GM23248 (cell line): ENCODE measurements around the gene CDC34. TPM values are rescaled to one million over a fixed set of nuclear protein-coding genes. Genes with fewer than 3 reads are reported as not detected.

Experiments used
- DNase-seq: peaks from one replicate; pipeline ENCODE4 v3.0.0-alpha.2; 2015
- H2AFZ ChIP-seq: fragments of 200-600 bp; sonication (generic); 2 replicates; pipeline ENCODE4 v1.6.1; 2016; ENCODE audit warnings: antibody characterized with exemption
- H3F3A ChIP-seq: fragments of 200-600 bp; sonication (generic); 2 replicates; pipeline ENCODE4 v1.6.1; 2016; ENCODE audit warnings: mild to moderate bottlenecking, antibody characterized with exemption, mixed run types; ENCODE audit not compliant: insufficient read depth
- H3K27ac ChIP-seq: fragments of 200-600 bp; sonication (generic); 2 replicates; pipeline ENCODE4 v1.5.1; 2016; ENCODE audit warnings: mild to moderate bottlenecking
- H3K27me3 ChIP-seq: fragments of 200-600 bp; sonication (generic); replicated peaks from 2 replicates; pipeline ENCODE4 v1.6.1; 2016; ENCODE audit warnings: mild to moderate bottlenecking; ENCODE audit not compliant: insufficient read depth
- H3K36me3 ChIP-seq: fragments of 200-600 bp; sonication (generic); 2 replicates; pipeline ENCODE4 v1.6.1; 2016; ENCODE audit warnings: low read depth, mild to moderate bottlenecking
- H3K4me1 ChIP-seq: fragments of 200-600 bp; sonication (generic); 2 replicates; pipeline ENCODE4 v1.6.1; 2016; ENCODE audit warnings: mild to moderate bottlenecking; ENCODE audit not compliant: insufficient read depth
- H3K4me2 ChIP-seq: fragments of 200-600 bp; sonication (generic); one replicate; pipeline ENCODE4 v1.6.1; 2016; ENCODE audit warnings: mild to moderate bottlenecking; ENCODE audit not compliant: unreplicated experiment
- H3K4me3 ChIP-seq: fragments of 200-600 bp; sonication (generic); 2 replicates; pipeline ENCODE4 v1.5.1; 2016; ENCODE audit warnings: mild to moderate bottlenecking
- H3K79me2 ChIP-seq: fragments of 200-600 bp; sonication (generic); 2 replicates; pipeline ENCODE4 v1.6.1; 2016; ENCODE audit warnings: mild to moderate bottlenecking; ENCODE audit not compliant: insufficient read depth
- H3K9ac ChIP-seq: fragments of 200-600 bp; sonication (generic); 2 replicates; pipeline ENCODE4 v1.6.1; 2016; ENCODE audit warnings: mild to moderate bottlenecking
- H3K9me2 ChIP-seq: fragments of 200-600 bp; sonication (generic); 2 replicates; pipeline ENCODE4 v1.6.1; 2016; ENCODE audit warnings: mixed run types, mild to moderate bottlenecking, moderate library complexity; ENCODE audit not compliant: insufficient read depth
- H3K9me3 ChIP-seq: fragments of 200-600 bp; sonication (generic); one replicate; pipeline ENCODE4 v1.6.1; 2017; ENCODE audit warnings: low read depth
- H4K20me1 ChIP-seq: fragments of 200-600 bp; sonication (generic); 2 replicates; pipeline ENCODE4 v1.6.0; 2016; ENCODE audit not compliant: insufficient read depth
- EZH2 ChIP-seq: fragments of 200-600 bp; sonication (generic); IDR thresholded peaks from 2 replicates; pipeline ENCODE4 v1.6.1; 2018; ENCODE audit warnings: antibody characterized with exemption, mild to moderate bottlenecking; ENCODE audit not compliant: insufficient read depth, poor library complexity, severe bottlenecking
- EZH2phosphoT487 ChIP-seq: fragments of 200-600 bp; sonication (generic); IDR thresholded peaks from 2 replicates; pipeline ENCODE4 v1.6.1; 2018; ENCODE audit warnings: antibody characterized with exemption, moderate library complexity, mild to moderate bottlenecking, low read depth; ENCODE audit not compliant: insufficient read depth
- WGBS, 2 experiments: methylation state at CpG; one replicate each; pipeline ENCODE4 v1.1.6; 2015 to 2017; ENCODE audit warnings: low lambda C conversion rate in 2 of 2, low coverage in 1 of 2; ENCODE audit errors: missing lambda C conversion rate in 2 of 2; 5-methylcytosine and 5-hydroxymethylcytosine counted together
- in situ Hi-C: fragments of 300-500 bp; cut with MboI; formaldehyde crosslinking; loops from 2 replicates; pipeline ENCODE4 v1.15.0; 2020
- polyA plus RNA-seq: library from polyadenylated mRNA; unstranded; fragments of >200 nt; fragmentation: Nextera tagmentation; extraction: Ambion mirVana; gene quantifications from 2 replicates; pipeline ENCODE4 v1.2.1, GENCODE V29; 2016
- total RNA-seq: library from RNA; depleted of rRNA; stranded (reverse); fragments of >200 nt; shearing (Covaris generic); gene quantifications from 2 replicates; pipeline ENCODE4 v1.2.3, GENCODE V29; 2014

CDC34 gene
- total and polyA plus RNA-seq, 2 experiments from 2014 or later, result 46.4 to 50.8 TPM

- 50 to 55% methylated on average over 29 to 32 of the region's 32 CpGs for WGBS, 2 experiments
- Histone ChIP-seq H3K9me2 (no peaks in the 10 kb centered on the region), H3K27ac (no peak overlapping the region), H3K27me3 (no peaks in the 10 kb centered on the region), H3K79me2 (peaks cover 13% of the 10 kb centered on the region), H3K36me3 (no peaks in the 10 kb centered on the region), H3K4me2 (peak overlapping the region; percentile 91), H4K20me1 (no peaks in the 10 kb centered on the region), H2AFZ (peak overlapping the region; percentile 96; the same call in 1 of the 2 replicates), H3K9ac (peak overlapping the region; percentile 89), H3K4me1 (no peaks in the 10 kb centered on the region; the same call in 1 of the 2 replicates), H3K4me3 (peak overlapping the region; percentile 84), H3F3A (no peaks in the 10 kb centered on the region), H3K9me3 (no peaks in the 10 kb centered on the region)
- no peak for DNase-seq
- no peak for TF ChIP-seq EZH2
- TF ChIP-seq EZH2phosphoT487, result no peak
- in situ Hi-C loops, result no loop called here
Observed at GRCh38 chr19:508204-509150, 23.1 kb upstream of the CDC34 start.

DNA sequence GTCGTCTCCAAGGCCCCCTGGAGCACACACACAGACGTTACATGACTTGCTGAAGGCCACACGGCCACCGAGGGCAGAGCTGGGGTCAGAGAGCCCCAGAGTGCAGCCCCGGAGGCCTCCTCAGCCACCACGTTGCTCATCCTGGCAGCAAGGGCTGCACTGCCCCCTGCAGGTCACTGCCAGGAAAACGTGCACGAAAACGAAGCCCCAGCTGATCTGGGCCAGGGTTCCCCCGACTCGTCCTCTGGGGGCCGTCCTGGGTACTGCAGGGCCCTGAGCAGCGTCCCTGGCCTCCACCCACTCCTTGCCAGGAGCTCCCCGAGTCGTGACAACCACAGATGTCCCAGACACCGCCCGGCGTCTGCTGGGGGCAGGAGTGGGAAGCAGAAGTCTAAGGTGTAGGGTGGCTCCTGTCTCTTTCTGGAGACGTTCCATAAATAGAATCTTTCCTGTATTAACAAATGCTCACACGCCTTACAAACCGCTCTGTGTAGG is 20.9 kb upstream of the CDC34 start:
- in situ Hi-C loops, result no loop called here
- Histone ChIP-seq H3K9me3 (no peaks in the 10 kb centered on the region), H3K27me3 (no peaks in the 10 kb centered on the region), H3K9me2 (no peaks in the 10 kb centered on the region), H4K20me1 (no peaks in the 10 kb centered on the region), H3K9ac (no peak overlapping the region), H3K27ac (peak overlapping the region; percentile 35; the same call in 1 of the 2 replicates), H3K4me1 (no peaks in the 10 kb centered on the region; the same call in 1 of the 2 replicates), H3K4me3 (no peak overlapping the region), H3K4me2 (no peak overlapping the region), H3F3A (no peaks in the 10 kb centered on the region), H2AFZ (0 out of 2 replicates have a peak overlapping the region, but pooled peaks have one; percentile 15), H3K36me3 (no peaks in the 10 kb centered on the region), H3K79me2 (peaks cover 13% of the 10 kb centered on the region)
- DNase-seq, result peak; percentile 90
- TF ChIP-seq EZH2, result no peak
- no peak for TF ChIP-seq EZH2phosphoT487
- 25 to 27% methylated on average over 16 to 19 of the region's 21 CpGs for WGBS, 2 experiments

DNA sequence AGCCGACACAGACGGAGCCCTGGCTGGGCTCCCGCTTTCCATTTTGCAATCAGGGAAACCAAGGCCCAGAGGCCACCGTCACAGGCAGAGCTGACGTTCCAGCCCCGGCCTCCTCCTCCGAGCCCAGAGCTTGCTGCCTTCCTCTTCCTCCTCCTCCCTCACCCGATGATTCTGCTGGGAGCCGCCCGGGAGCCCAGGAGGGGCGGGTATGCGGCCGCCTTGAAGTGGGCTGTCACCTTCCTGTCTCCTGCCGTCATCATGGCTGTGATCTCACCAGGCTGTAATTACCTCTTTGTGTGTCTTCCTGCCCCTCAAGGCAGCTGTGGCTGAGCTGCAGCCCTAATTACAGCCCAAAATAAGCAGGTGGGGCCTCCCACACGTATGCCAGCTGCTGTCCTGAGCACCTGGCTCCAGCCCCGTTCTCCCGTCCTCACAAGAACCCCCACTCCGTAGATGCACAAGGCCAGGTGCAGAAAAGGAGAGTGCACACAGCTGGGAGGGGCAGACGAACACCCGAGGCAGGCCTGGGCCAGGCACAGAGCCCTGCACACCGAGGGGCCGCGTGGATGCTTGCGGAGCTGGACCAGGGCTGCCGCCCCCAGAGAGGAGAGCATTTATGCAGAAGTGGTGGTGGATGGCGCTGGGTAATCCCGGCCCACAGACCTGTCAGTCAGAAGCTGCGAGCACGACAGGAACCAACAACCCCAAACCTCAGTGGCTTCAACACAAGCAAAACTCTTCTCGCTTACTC is 20.3 kb upstream of the CDC34 start:
- Histone ChIP-seq H3K79me2 (peaks cover 13% of the 10 kb centered on the region), H3K27me3 (no peaks in the 10 kb centered on the region), H3K9ac (no peak overlapping the region), H3K4me1 (no peaks in the 10 kb centered on the region; the same call in 1 of the 2 replicates), H3K9me2 (no peaks in the 10 kb centered on the region), H3K9me3 (no peaks in the 10 kb centered on the region), H3K4me2 (no peak overlapping the region), H2AFZ (0 out of 2 replicates have a peak overlapping the region, but pooled peaks have one; percentile 15), H3K4me3 (no peak overlapping the region), H3F3A (no peaks in the 10 kb centered on the region), H4K20me1 (no peaks in the 10 kb centered on the region), H3K36me3 (no peaks in the 10 kb centered on the region), H3K27ac (peak overlapping the region; percentile 35; the same call in 1 of the 2 replicates)
- 74 to 78% methylated on average over 30 of the region's 30 CpGs for WGBS, 2 experiments
- peak; percentile 42 for DNase-seq
- in situ Hi-C loops, result no loop called here
- TF ChIP-seq EZH2phosphoT487, result no peak
- TF ChIP-seq EZH2, result no peak

DNA sequence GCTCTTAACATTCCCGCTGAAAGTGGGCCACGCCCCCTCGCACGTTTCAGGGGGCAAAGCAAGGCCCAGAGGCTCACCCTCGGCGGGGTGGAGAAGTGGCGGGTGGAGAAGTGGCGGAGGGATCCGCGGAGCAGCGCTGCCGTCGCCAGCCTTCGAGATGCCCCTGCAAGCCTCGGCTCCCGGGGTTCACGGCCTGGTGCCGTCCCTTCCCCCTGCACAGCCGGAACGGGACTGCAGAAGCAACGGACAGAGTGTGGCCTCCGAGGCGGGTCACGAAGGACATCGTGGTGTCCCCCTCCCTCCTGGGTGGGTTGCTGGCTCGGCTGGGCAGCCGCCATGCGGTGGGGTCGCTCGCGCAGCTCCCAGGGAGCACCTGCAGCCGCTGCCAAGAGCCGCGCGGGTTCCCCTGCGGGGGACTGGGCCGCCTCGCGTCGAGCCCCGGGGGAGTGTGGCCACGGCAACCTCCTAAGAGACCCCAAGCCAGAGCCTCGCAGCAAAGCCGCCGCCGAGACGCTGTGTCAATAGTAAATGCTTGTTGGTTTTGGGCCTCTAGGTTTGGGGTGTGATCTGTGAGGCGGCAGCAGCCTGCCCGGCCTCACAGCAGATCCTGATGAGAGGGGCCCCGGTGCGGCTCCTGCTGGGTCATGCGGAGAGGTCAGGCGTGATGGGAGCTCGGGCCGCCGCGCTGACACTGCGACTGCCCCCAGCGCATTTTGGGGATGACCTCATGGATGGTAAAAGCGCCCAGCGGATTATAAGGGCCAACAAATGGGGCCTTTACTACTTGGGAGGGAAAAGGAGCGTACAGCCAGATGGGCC is 18.8 kb upstream of the CDC34 start:
- Histone ChIP-seq H3K36me3 (no peaks in the 10 kb centered on the region), H3K4me2 (no peak overlapping the region), H3K27me3 (no peaks in the 10 kb centered on the region), H3K4me3 (no peak overlapping the region), H3K4me1 (no peaks in the 10 kb centered on the region; the same call in 1 of the 2 replicates), H3K27ac (no peak overlapping the region), H4K20me1 (no peaks in the 10 kb centered on the region), H3K9ac (no peak overlapping the region), H3F3A (no peaks in the 10 kb centered on the region), H3K79me2 (peaks cover 13% of the 10 kb centered on the region), H3K9me3 (no peaks in the 10 kb centered on the region), H2AFZ (no peak overlapping the region), H3K9me2 (no peaks in the 10 kb centered on the region)
- TF ChIP-seq EZH2phosphoT487, result no peak
- no peak for TF ChIP-seq EZH2
- in situ Hi-C loops, result no loop called here
- DNase-seq, result no peak
- WGBS, 2 experiments, result 70 to 75% methylated on average over 50 to 62 of the region's 62 CpGs
